T-cell (primary cell): ENCODE data around the gene FBXW11. TPM values are rescaled to one million over a fixed set of nuclear protein-coding genes. Genes with fewer than 3 reads are reported as not detected.
"Not testable (repeated sequence)": the region's sequence is repeated elsewhere in the genome, so short reads cannot be mapped to it uniquely, and the experiment has no call there.

Experiments
- ATAC-seq, 4 experiments: fragments of 200-7000 bp in 3 of 4; fragments of 150-1000 bp in 1 of 4; cut with Tn5 transposase; replicated peaks in 1 of 4; 1 replicate in 3 of 4; 2 replicates in 1 of 4; pipeline ENCODE4 v1.10.0; 2021; ENCODE audit warnings: moderate library complexity in 3 of 4, mild to moderate bottlenecking in 2 of 4, moderate number of reproducible peaks in 1 of 4
- CTCF ChIA-PET, 2 donors: fragments of 300-600 bp; sonication (Branson Sonifier 250); formaldehyde crosslinking; loops; one replicate each; lab custom pipeline; 2022; ENCODE audit warnings: antibody characterized with exemption in 2 of 2; lab: Charles Lee
- POLR2A ChIA-PET, 2 donors: fragments of 300-600 bp; sonication (Branson Sonifier 250); formaldehyde crosslinking; loops; one replicate each; lab custom pipeline; 2022; ENCODE audit warnings: antibody characterized with exemption in 2 of 2; lab: Charles Lee
- DNase-seq, 35 experiments: peaks; one replicate each; pipeline versions ENCODE4 v3.0.0 to v3.0.0-alpha.2; 2013 to 2023
- H3K27ac ChIP-seq: one replicate; pipeline ENCODE4 v1.5.1; 2013; ENCODE audit warnings: low read length
- H3K27me3 ChIP-seq, 2 experiments: replicated peaks in 1 of 2; 1 replicate in 1 of 2; 2 replicates in 1 of 2; pipeline versions ENCODE4 v1.6.1 to v1.7.0; 2013; ENCODE audit warnings: low read length in 1 of 2, mixed read lengths in 1 of 2; ENCODE audit not compliant: control insufficient read depth in 2 of 2, insufficient read depth in 2 of 2; ENCODE audit errors: extremely low read depth in 1 of 2
- H3K36me3 ChIP-seq, 2 donors: 1 replicate in 1 of 2; 2 replicates in 1 of 2; pipeline versions ENCODE4 v1.6.1 to v1.7.0; 2013; ENCODE audit warnings: low read length in 1 of 2; ENCODE audit not compliant: control insufficient read depth in 2 of 2, insufficient read depth in 1 of 2; ENCODE audit errors: extremely low read depth in 1 of 2
- H3K4me1 ChIP-seq, 2 experiments: 1 replicate in 1 of 2; 2 replicates in 1 of 2; pipeline versions ENCODE4 v1.6.1 to v1.7.0; 2013; ENCODE audit warnings: low read length in 2 of 2, mixed read lengths in 1 of 2; ENCODE audit not compliant: insufficient read depth in 2 of 2, control insufficient read depth in 1 of 2; ENCODE audit errors: extremely low read depth in 1 of 2
- H3K4me3 ChIP-seq, 2 donors: 1 replicate in 1 of 2; 2 replicates in 1 of 2; pipeline versions ENCODE4 v1.5.1 to v1.7.0; 2013; ENCODE audit warnings: mild to moderate bottlenecking in 2 of 2, low read length in 1 of 2, moderate library complexity in 1 of 2; ENCODE audit not compliant: control insufficient read depth in 1 of 2; ENCODE audit errors: extremely low read depth in 1 of 2
- H3K9me3 ChIP-seq: 2 replicates; pipeline ENCODE4 v1.7.0; 2013
- H3K27ac Mint-ChIP-seq, 2 donors: one replicate each; pipeline ENCODE4 v1.8.0; 2020 to 2021; ENCODE audit warnings: mild to moderate bottlenecking in 2 of 2, mixed read lengths in 2 of 2
- H3K27me3 Mint-ChIP-seq, 2 donors: one replicate each; pipeline ENCODE4 v1.8.0; 2021 to 2022; ENCODE audit warnings: mixed read lengths in 2 of 2
- H3K36me3 Mint-ChIP-seq: one replicate; pipeline ENCODE4 v1.8.0; 2021; ENCODE audit warnings: mixed read lengths
- H3K4me1 Mint-ChIP-seq, 3 donors: one replicate each; pipeline ENCODE4 v1.8.0; 2020 to 2022; ENCODE audit warnings: mixed read lengths in 3 of 3, mild to moderate bottlenecking in 1 of 3
- H3K4me3 Mint-ChIP-seq, 3 donors: one replicate each; pipeline ENCODE4 v1.8.0; 2020 to 2022; ENCODE audit warnings: mild to moderate bottlenecking in 3 of 3, mixed read lengths in 3 of 3, moderate library complexity in 3 of 3
- H3K9me3 Mint-ChIP-seq, 3 donors: one replicate each; pipeline ENCODE4 v1.8.0; 2020 to 2022; ENCODE audit warnings: mixed read lengths in 3 of 3
- WGBS: methylation state at CpG from one replicate; pipeline ENCODE4 v1.1.5; 2013; ENCODE audit warnings: missing lambda C conversion rate; ENCODE audit not compliant: insufficient coverage; 5-methylcytosine and 5-hydroxymethylcytosine counted together
- total RNA-seq, 35 experiments: library from RNA in 6 of 35; stranded (reverse) in 6 of 35; fragments of 120-200 nt in 1 of 35; gene quantifications; one replicate each; pipeline versions ENCODE4 v1.2.1 to v1.2.4 and lab custom pipeline; 2013 to 2026

Gene FBXW11
- total RNA-seq, 5 donors from 2014 or later (not counting 1 experiment from before 2014, with no cell fraction given) = 33.4 to 36.6 (median 34.2) TPM

DNA sequence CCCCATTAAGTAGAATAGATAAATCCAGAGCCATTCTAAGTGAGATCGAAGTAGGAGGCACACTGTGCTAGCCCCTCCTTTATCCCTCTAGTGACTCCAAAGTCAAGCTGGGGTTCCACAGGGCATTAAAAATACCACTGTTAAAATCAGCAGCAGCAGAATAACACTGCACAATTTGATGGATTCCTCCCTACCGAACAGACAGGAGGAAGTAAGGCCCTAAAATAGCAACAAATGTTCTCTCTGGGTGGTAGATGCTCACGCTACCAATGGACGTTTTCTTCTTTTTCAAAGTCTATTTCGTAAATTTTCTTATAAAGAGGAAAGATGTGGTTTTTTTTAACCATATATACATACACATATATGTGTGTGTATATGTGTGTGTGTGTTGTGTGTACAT, 54.4 kb downstream of the FBXW11 start:
- Mint-ChIP-seq H3K27ac (no peak overlapping the region), H3K4me3 (no peak overlapping the region), H3K27me3 (no peaks in the 10 kb centered on the region), H3K36me3 (no peaks in the 10 kb centered on the region), H3K4me1 (peaks cover 48 to 59% (median 54%) of the 10 kb centered on the region in 3 donors), H3K9me3 (no peaks in the 10 kb centered on the region)
- Histone ChIP-seq H3K4me1 (peaks cover 0 to 4% of the 10 kb centered on the region in 2 experiments), H3K36me3 (no peaks in the 10 kb centered on the region), H3K9me3 (no peaks in the 10 kb centered on the region), H3K27ac (no peak overlapping the region), H3K4me3 (no peak overlapping the region), H3K27me3 (no peaks in the 10 kb centered on the region)
- DNase-seq (no peak), ATAC-seq (no peak)
- POLR2A ChIA-PET = no interaction called here
- CTCF ChIA-PET = no interaction called here
- 100% methylated on average over 1 of the region's 5 CpGs for WGBS

GRCh38 chr5:171951218-171951617, 55.2 kb downstream of the FBXW11 start:
- H3K27ac Mint-ChIP-seq = no peak overlapping the region
- ChIA-PET CTCF (no interaction called here), POLR2A (no interaction called here)
- DNase-seq = no peak
- Histone ChIP-seq H3K9me3 (no peaks in the 10 kb centered on the region), H3K4me1 (no peaks in the 10 kb centered on the region), H3K36me3 (no peaks in the 10 kb centered on the region), H3K27me3 (no peaks in the 10 kb centered on the region), H3K27ac (no peak overlapping the region), H3K4me3 (no peak overlapping the region)
- H3K36me3 Mint-ChIP-seq = no peaks in the 10 kb centered on the region
- no peaks in the 10 kb centered on the region for H3K9me3 Mint-ChIP-seq
- H3K27me3 Mint-ChIP-seq = no peaks in the 10 kb centered on the region
- peaks cover 44 to 57% (median 51%) of the 10 kb centered on the region in 3 donors for H3K4me1 Mint-ChIP-seq
- ATAC-seq = no peak
- H3K4me3 Mint-ChIP-seq = no peak overlapping the region
- 100% methylated on average over 1 of the region's 4 CpGs for WGBS

DNA sequence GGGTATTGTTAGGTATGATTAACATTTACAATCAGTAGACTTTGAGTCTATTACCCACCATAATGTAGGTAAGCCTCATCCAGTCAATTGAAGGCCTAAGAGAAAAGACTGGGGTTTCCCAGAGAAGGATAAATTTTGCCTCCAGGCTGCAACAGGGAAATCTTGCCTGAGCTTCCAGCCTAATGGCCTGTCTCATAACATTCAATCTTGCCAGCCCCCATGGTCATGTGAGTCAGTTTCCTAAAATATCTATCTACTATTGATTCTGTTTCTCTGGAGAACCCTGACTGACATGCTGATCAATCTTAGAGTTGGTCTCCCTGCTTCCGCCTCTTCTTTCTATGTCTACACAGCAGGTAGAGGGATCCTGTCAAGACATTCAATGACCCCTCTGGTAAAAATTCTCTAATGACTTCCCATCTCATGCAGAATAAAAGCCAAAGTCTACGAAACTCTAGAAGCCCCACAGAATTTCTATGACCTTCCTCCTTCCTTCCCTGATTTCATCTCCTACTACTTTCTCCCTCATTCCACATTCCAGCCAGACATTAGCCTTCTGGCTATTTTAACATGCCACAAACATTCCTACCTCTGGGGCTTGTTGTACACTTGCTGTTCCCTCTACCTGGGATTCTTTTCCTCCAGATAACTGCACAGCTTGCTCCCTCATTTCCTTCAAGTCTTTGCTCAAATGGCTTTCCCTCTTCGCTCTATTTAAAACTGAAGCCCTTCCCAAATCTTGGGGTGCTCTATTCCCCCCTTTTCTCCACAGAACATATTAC, 60.2 kb downstream of the FBXW11 start:
- H3K9me3 ChIP-seq = no peaks in the 10 kb centered on the region
- no peak for DNase-seq
- no peak overlapping the region for H3K27ac ChIP-seq
- peaks cover 0 to 6% of the 10 kb centered on the region in 2 experiments for H3K4me1 ChIP-seq
- ChIA-PET CTCF (no interaction called here), POLR2A (no interaction called here)
- Mint-ChIP-seq H3K27ac (no peak overlapping the region), H3K4me3 (no peak overlapping the region), H3K36me3 (peaks cover 2% of the 10 kb centered on the region), H3K4me1 (peaks cover 45 to 55% (median 52%) of the 10 kb centered on the region in 3 donors), H3K27me3 (no peaks in the 10 kb centered on the region), H3K9me3 (no peaks in the 10 kb centered on the region)
- WGBS = 100% methylated on average over 2 of the region's 3 CpGs
- ATAC-seq = no peak
- no peaks in the 10 kb centered on the region for H3K36me3 ChIP-seq
- no peaks in the 10 kb centered on the region for H3K27me3 ChIP-seq
- H3K4me3 ChIP-seq = no peak overlapping the region

GRCh38 chr5:171945476-171945875, 61.0 kb downstream of the FBXW11 start:
- H3K36me3 ChIP-seq = no peaks in the 10 kb centered on the region
- no peaks in the 10 kb centered on the region for H3K9me3 Mint-ChIP-seq
- no CpG with 5 or more reads among the region's 4 CpGs for WGBS
- ATAC-seq (no peak), DNase-seq (no peak)
- peaks cover 2% of the 10 kb centered on the region for H3K36me3 Mint-ChIP-seq
- H3K27me3 Mint-ChIP-seq = no peaks in the 10 kb centered on the region
- no peak overlapping the region for H3K27ac ChIP-seq
- ChIA-PET POLR2A (interaction anchor here in 1 of 2 donors (1.2 kb wide), 1 partner anchor 10 kb away, joined by 4 read pairs; no protein-coding TSS in a partner anchor), CTCF (no interaction called here)
- H3K27ac Mint-ChIP-seq = no peak overlapping the region
- no peaks in the 10 kb centered on the region for H3K27me3 ChIP-seq
- H3K4me3 Mint-ChIP-seq = no peak overlapping the region
- peaks cover 52 to 59% (median 56%) of the 10 kb centered on the region in 3 donors for H3K4me1 Mint-ChIP-seq
- H3K4me1 ChIP-seq = peaks cover 0 to 6% of the 10 kb centered on the region in 2 experiments
- H3K9me3 ChIP-seq = no peaks in the 10 kb centered on the region
- H3K4me3 ChIP-seq = no peak overlapping the region

DNA sequence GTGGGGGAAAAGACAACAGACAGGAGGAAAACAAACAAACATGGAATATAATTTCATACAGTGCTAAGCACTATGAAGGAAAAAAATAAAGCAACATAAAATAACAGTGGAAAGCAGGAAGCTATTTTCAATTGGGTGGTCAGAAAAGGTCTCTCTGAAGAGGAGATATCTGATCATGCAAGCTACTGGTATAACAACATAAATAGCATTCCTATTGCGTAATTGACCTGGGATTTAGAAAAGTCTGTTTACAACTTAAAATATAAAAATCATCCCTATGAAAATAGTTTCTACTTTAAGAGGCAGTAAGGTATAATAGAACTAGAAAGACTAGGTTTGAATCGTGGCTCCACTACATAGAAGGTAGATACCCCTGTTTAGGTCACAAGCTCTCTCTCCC, 61.4 kb downstream of the FBXW11 start:
- Histone ChIP-seq H3K36me3 (no peaks in the 10 kb centered on the region), H3K9me3 (no peaks in the 10 kb centered on the region), H3K4me1 (peaks cover 0 to 6% of the 10 kb centered on the region in 2 experiments), H3K27ac (no peak overlapping the region), H3K4me3 (no peak overlapping the region), H3K27me3 (no peaks in the 10 kb centered on the region)
- Mint-ChIP-seq H3K27ac (peak overlapping the region in 1 of 2 donors; percentile 75), H3K4me3 (no peak overlapping the region), H3K27me3 (no peaks in the 10 kb centered on the region), H3K4me1 (peaks cover 56 to 61% (median 59%) of the 10 kb centered on the region in 3 donors), H3K9me3 (no peaks in the 10 kb centered on the region), H3K36me3 (peaks cover 2% of the 10 kb centered on the region)
- ATAC-seq (no peak), DNase-seq (no peak)
- ChIA-PET POLR2A (interaction anchor here in 1 of 2 donors (0.5 to 1.2 kb wide), 2 partner anchors 9 to 20 kb away, joined by 4 to 5 read pairs; no protein-coding TSS in a partner anchor), CTCF (interaction anchor here in 1 of 2 donors (0.5 kb wide), 1 partner anchor 38 kb away, joined by 3 read pairs; no protein-coding TSS in a partner anchor)
- WGBS = no CpG with 5 or more reads among the region's 2 CpGs

- H3K9me3 Mint-ChIP-seq, H3K36me3 ChIP-seq, H3K4me1 ChIP-seq, H3K27ac ChIP-seq, H3K27me3 Mint-ChIP-seq, POLR2A ChIA-PET, H3K27me3 ChIP-seq, H3K4me3 ChIP-seq, DNase-seq, ATAC-seq, H3K9me3 ChIP-seq, H3K36me3 Mint-ChIP-seq, H3K4me3 Mint-ChIP-seq: not testable (repeated sequence)
- CTCF ChIA-PET = interaction anchor here in 1 of 2 donors (0.6 kb wide), 1 partner anchor 94 kb away, joined by 4 read pairs; no protein-coding TSS in a partner anchor
- Mint-ChIP-seq H3K4me1 (peaks cover 55 to 61% (median 55%) of the 10 kb centered on the region in 3 donors), H3K27ac (peak overlapping the region; percentile 46 to 48)
- WGBS = 20% methylated on average over 1 of the region's 6 CpGs
These were observed 64.3 kb downstream of the FBXW11 start for GRCh38 chr5:171942112-171942516.
